Endothelial cell of hepatic sinusoid (primary cell): ENCODE data around the gene BCAN.

Experiments
- in situ Hi-C: cut with HindIII; loops from 2 replicates; pipeline ENCODE4 v1.10.0; 2017; ENCODE audit warnings: low sequenced_read_pairs

The BCAN gene

GRCh38 chr1:156643049-156643777, 1.3 kb downstream of the BCAN start:
- in situ Hi-C loops = no loop called here

- in situ Hi-C loops = no loop called here
These were observed 1.8 kb downstream of the BCAN start for GRCh38 chr1:156643778-156644092.

- in situ Hi-C loops = no loop called here
These were observed 2.2 kb downstream of the BCAN start for GRCh38 chr1:156644146-156644545.

- in situ Hi-C loops = no loop called here
These were observed 2.7 kb downstream of the BCAN start for GRCh38 chr1:156644640-156645039.

GRCh38 chr1:156645056-156645455, 3.1 kb downstream of the BCAN start:
- in situ Hi-C loops = no loop called here

- in situ Hi-C loops = no loop called here
These were observed 3.7 kb downstream of the BCAN start for GRCh38 chr1:156645666-156646065.

GRCh38 chr1:156646738-156647211, 4.9 kb downstream of the BCAN start:
- in situ Hi-C loops = no loop called here

- in situ Hi-C loops = no loop called here
These were observed 5.4 kb downstream of the BCAN start for GRCh38 chr1:156647351-156647750.

- in situ Hi-C loops = no loop called here
These were observed 6.6 kb downstream of the BCAN start for GRCh38 chr1:156648496-156648895.

- in situ Hi-C loops = no loop called here
These were observed 7.0 kb downstream of the BCAN start for GRCh38 chr1:156648951-156649350.

- in situ Hi-C loops = no loop called here
These were observed 10.4 kb downstream of the BCAN start for GRCh38 chr1:156652131-156652991.

GRCh38 chr1:156652992-156653355, 11.1 kb downstream of the BCAN start:
- in situ Hi-C loops = no loop called here

GRCh38 chr1:156654700-156655099, 12.8 kb downstream of the BCAN start:
- in situ Hi-C loops = no loop called here

GRCh38 chr1:156655151-156655903, 13.4 kb downstream of the BCAN start:
- in situ Hi-C loops = no loop called here

GRCh38 chr1:156655904-156656516, 14.1 kb downstream of the BCAN start:
- in situ Hi-C loops = no loop called here

- in situ Hi-C loops = no loop called here
These were observed 15.2 kb downstream of the BCAN start for GRCh38 chr1:156656806-156657740.

- in situ Hi-C loops = no loop called here
These were observed 15.9 kb downstream of the BCAN start for GRCh38 chr1:156657741-156658319.

GRCh38 chr1:156658496-156658895, 16.6 kb downstream of the BCAN start:
- in situ Hi-C loops = no loop called here

GRCh38 chr1:156658945-156659574, 17.1 kb downstream of the BCAN start:
- in situ Hi-C loops = no loop called here
